HepG2 (cell line): ENCODE results near the gene PLEKHH1. TPM values are rescaled to one million over a fixed set of nuclear protein-coding genes. Genes with fewer than 3 reads are reported as not detected.

ENCODE experiments used
- ATAC-seq: fragments of 200-7000 bp; cut with Tn5 transposase; 3 replicates; pipeline ENCODE4 v1.9.1; 2020; ENCODE audit warnings: mild to moderate bottlenecking, moderate library complexity
- BruUV-seq: library from RNA; stranded (reverse); fragments of 400-500 nt; replicated peaks from 2 replicates; lab custom pipeline; 2021; lab: Mats Ljungman, UMichigan
- CTCF ChIA-PET: fragments of 300-600 bp; formaldehyde crosslinking; extraction: SDS; loops from one replicate; lab custom pipeline; 2021; ENCODE audit warnings: low total read pairs, inconsistent platforms, low intra/inter-chr PET ratio; lab: Yijun Ruan, JAX
- POLR2A ChIA-PET: fragments of 350-600 bp; sonication (Branson Sonifier 250); formaldehyde crosslinking; loops from one replicate; lab custom pipeline; 2020; ENCODE audit warnings: antibody characterized with exemption, inconsistent platforms; lab: Yijun Ruan, JAX
- DNase-seq: peaks from one replicate; pipeline ENCODE4 v3.0.0-alpha.2; 2015; ENCODE audit warnings: low spot score
- FAIRE-seq: peaks from 3 replicates; lab custom pipeline; 2011; peaks lifted over from hg19 to GRCh38; lab: Jason Lieb, UNC
- H2AFZ ChIP-seq: one replicate; pipeline ENCODE4 v1.6.1; 2011; ENCODE audit warnings: low read length, inconsistent platforms
- H3K27ac ChIP-seq: fragments of 300-600 bp; 3 replicates; pipeline ENCODE4 v1.8.0; 2011; ENCODE audit warnings: mixed run types, mild to moderate bottlenecking, mixed read lengths, low read length, inconsistent platforms; ENCODE audit not compliant: insufficient read depth; ENCODE audit errors: extremely low read length
- H3K27me3 ChIP-seq, 2 experiments: fragments of 200-600 bp in 1 of 2; 2 replicates in 1 of 2; 3 replicates in 1 of 2; pipeline versions ENCODE4 v1.6.0 to v1.8.0; 2011; ENCODE audit warnings: low read length in 2 of 2, mild to moderate bottlenecking in 2 of 2, moderate library complexity in 2 of 2, inconsistent platforms in 1 of 2; ENCODE audit not compliant: insufficient read depth in 2 of 2, control insufficient read depth in 1 of 2
- H3K36me3 ChIP-seq, 2 experiments: fragments of 200-600 bp in 1 of 2; replicated peaks in 1 of 2; 2 replicates in 1 of 2; 3 replicates in 1 of 2; pipeline versions ENCODE4 v1.5.1 to v1.8.0; 2011; ENCODE audit warnings: low read length in 2 of 2, inconsistent platforms in 1 of 2; ENCODE audit not compliant: insufficient read depth in 2 of 2, control insufficient read depth in 1 of 2
- H3K4me1 ChIP-seq: 2 replicates; pipeline ENCODE4 v1.5.1; 2012; ENCODE audit warnings: low read length, inconsistent platforms; ENCODE audit not compliant: insufficient read depth
- H3K4me2 ChIP-seq: 2 replicates; pipeline ENCODE4 v1.6.0; 2011; ENCODE audit warnings: low read depth, low read length, inconsistent platforms
- H3K4me3 ChIP-seq, 3 experiments: fragments of 200-600 bp in 1 of 3; sonication (generic), shearing (Covaris generic) in 1 of 3; replicated peaks in 1 of 3; 2 replicates each; pipeline ENCODE4 v1.5.1; 2011 to 2016; ENCODE audit warnings: low read length in 3 of 3, inconsistent platforms in 2 of 3, low read depth in 2 of 3, mild to moderate bottlenecking in 2 of 3, control low read depth in 1 of 3, mixed read lengths in 1 of 3; ENCODE audit not compliant: insufficient read depth in 1 of 3
- H3K79me2 ChIP-seq: one replicate; pipeline ENCODE4 v1.6.1; 2011; ENCODE audit warnings: low read length, inconsistent platforms; ENCODE audit not compliant: insufficient read depth
- H3K9ac ChIP-seq: 2 replicates; pipeline ENCODE4 v1.6.0; 2011; ENCODE audit warnings: mild to moderate bottlenecking, low read depth, low read length, inconsistent platforms; ENCODE audit not compliant: insufficient read depth
- H3K9me3 ChIP-seq: 2 replicates; pipeline ENCODE4 v1.5.1; 2012; ENCODE audit warnings: mild to moderate bottlenecking, low read length
- H4K20me1 ChIP-seq: 2 replicates; pipeline ENCODE4 v1.6.0; 2011; ENCODE audit warnings: inconsistent platforms, mild to moderate bottlenecking, low read length, moderate library complexity; ENCODE audit not compliant: insufficient read depth
- ATF5 ChIP-seq: sonication (generic); formaldehyde crosslinking; IDR thresholded peaks from 2 replicates; pipeline ENCODE4 v1.4.0; 2020; ENCODE audit warnings: mild to moderate bottlenecking, low read depth, missing genetic modification reagents
- CBX1 ChIP-seq: IDR thresholded peaks from one replicate; pipeline ENCODE4 v1.6.1; 2016; ENCODE audit warnings: antibody characterized with exemption, low read depth
- FIP1L1 ChIP-seq: fragments of 200-400 bp; formaldehyde crosslinking; IDR thresholded peaks from 2 replicates; pipeline ENCODE4 v1.6.1; 2018; ENCODE audit warnings: low read depth, mild to moderate bottlenecking, low read length, moderate library complexity, borderline replicate concordance; ENCODE audit not compliant: insufficient read depth
- HIVEP1 ChIP-seq: sonication (generic); formaldehyde crosslinking; IDR thresholded peaks from 2 replicates; pipeline ENCODE4 v1.4.0; 2020; ENCODE audit warnings: mild to moderate bottlenecking, missing genetic modification reagents
- HOXD1 ChIP-seq: sonication (generic); formaldehyde crosslinking; IDR thresholded peaks from 2 replicates; pipeline ENCODE4 v1.5.0; 2020; ENCODE audit warnings: missing genetic modification reagents
- ISL2 ChIP-seq: sonication (generic); formaldehyde crosslinking; IDR thresholded peaks from 2 replicates; pipeline ENCODE4 v1.5.0; 2020; ENCODE audit warnings: missing genetic modification reagents
- KDM4B ChIP-seq: sonication (generic); formaldehyde crosslinking; IDR thresholded peaks from 2 replicates; pipeline ENCODE4 v1.4.0; 2020; ENCODE audit warnings: missing genetic modification reagents
- KLF15 ChIP-seq: sonication (generic); formaldehyde crosslinking; IDR thresholded peaks from 2 replicates; pipeline ENCODE4 v1.8.1; 2023; ENCODE audit warnings: borderline replicate concordance, mild to moderate bottlenecking, inconsistent platforms, missing genetic modification reagents, mixed read lengths
- MIXL1 ChIP-seq: IDR thresholded peaks from 2 replicates; pipeline ENCODE4 v1.6.1; 2016
- SCMH1 ChIP-seq: sonication (generic); formaldehyde crosslinking; IDR thresholded peaks from 2 replicates; pipeline ENCODE4 v1.9.0; 2021; ENCODE audit warnings: missing genetic modification reagents, mild to moderate bottlenecking, borderline replicate concordance
- SNAI1 ChIP-seq: sonication (generic); formaldehyde crosslinking; IDR thresholded peaks from 2 replicates; pipeline ENCODE4 v1.5.0; 2020; ENCODE audit warnings: mild to moderate bottlenecking, missing genetic modification reagents, borderline replicate concordance
- SNAPC5 ChIP-seq: sonication (generic); formaldehyde crosslinking; IDR thresholded peaks from 2 replicates; pipeline ENCODE4 v1.8.1; 2023; ENCODE audit warnings: mild to moderate bottlenecking, missing genetic modification reagents, borderline replicate concordance
- ZMAT3 ChIP-seq: sonication (generic); formaldehyde crosslinking; conservative IDR thresholded peaks from 2 replicates; pipeline ENCODE4 v1.7.0; 2021; ENCODE audit warnings: missing genetic modification reagents
- ZNF18 ChIP-seq: sonication (generic); formaldehyde crosslinking; IDR thresholded peaks from 2 replicates; pipeline ENCODE4 v1.8.0; 2022; ENCODE audit warnings: mild to moderate bottlenecking, missing genetic modification reagents; ENCODE audit not compliant: insufficient replicate concordance
- ZNF253 ChIP-seq: sonication (generic); formaldehyde crosslinking; IDR thresholded peaks from 2 replicates; pipeline ENCODE4 v1.8.0; 2022; ENCODE audit warnings: mild to moderate bottlenecking, missing genetic modification reagents, borderline replicate concordance
- ZNF430 ChIP-seq: sonication (generic); formaldehyde crosslinking; IDR thresholded peaks from 2 replicates; pipeline ENCODE4 v1.9.0; 2021; ENCODE audit warnings: mild to moderate bottlenecking, missing genetic modification reagents
- ZNF484 ChIP-seq: sonication (generic); formaldehyde crosslinking; IDR thresholded peaks from 2 replicates; pipeline ENCODE4 v1.5.1; 2020; ENCODE audit warnings: mild to moderate bottlenecking, low read depth, missing genetic modification reagents, borderline replicate concordance
- ZNF83 ChIP-seq: sonication (generic); formaldehyde crosslinking; IDR thresholded peaks from 2 replicates; pipeline ENCODE4 v1.4.0; 2020; ENCODE audit warnings: missing genetic modification reagents, mild to moderate bottlenecking, borderline replicate concordance
- WGBS: methylation state at CpG from one replicate; pipeline ENCODE4 v1.1.6; 2017; ENCODE audit warnings: low lambda C conversion rate; 5-methylcytosine and 5-hydroxymethylcytosine counted together
- in situ Hi-C: cut with HindIII; loops from 2 replicates; pipeline ENCODE4 v1.10.0; 2017; ENCODE audit warnings: low pct_unique_long_range_greater_than_20kb; ENCODE audit not compliant: extremely low pct_ligation_motif_present
- intact Hi-C: fragments of 100-400 bp; cut with micrococcal nuclease; formaldehyde crosslinking; loops from one replicate; pipeline ENCODE4 v1.10.0; 2022; ENCODE audit not compliant: unreplicated experiment
- polyA plus RNA-seq, 8 experiments: library from polyadenylated mRNA; depleted of rRNA in 3 of 8; stranded (reverse) in 7 of 8; unstranded in 1 of 8; fragments of >200 nt; fragmentation: Illumina TruSeq in 4 of 8; extraction: Trizol in 4 of 8; gene quantifications; 2 replicates each; pipeline versions ENCODE4 v1.2.1 to v1.2.3, GENCODE V29; 2011 to 2016; ENCODE audit warnings: low read depth in 4 of 8, missing spikeins in 1 of 8, mixed read lengths in 1 of 8; ENCODE audit not compliant: insufficient read depth in 1 of 8
- total RNA-seq, 5 experiments: library from RNA; depleted of rRNA; stranded (reverse); fragments of >200 nt; fragmentation: Illumina TruSeq; extraction: Trizol; gene quantifications; 2 replicates each; pipeline ENCODE4 v1.2.3, GENCODE V29; 2016; ENCODE audit warnings: low read depth in 1 of 5

PLEKHH1 gene
- total and polyA plus RNA-seq, 2 of the 13 experiments (the other 11 are each of a cell fraction or from before 2014, with no cell fraction given): 8.6 to 15.8 TPM

- Histone ChIP-seq H3K36me3 (no peaks in the 10 kb centered on the region), H3K4me1 (peaks cover 38% of the 10 kb centered on the region), H2AFZ (no peak overlapping the region)
- BruUV-seq: no TSS peak
- TF ChIP-seq ZMAT3 (CRISPR knock-in tag) (no peak), SNAPC5 (CRISPR knock-in tag) (no peak), ZNF484 (no peak), HOXD1 (no peak), ZNF253 (no peak), SCMH1 (CRISPR knock-in tag) (no peak), FIP1L1 (no peak), MIXL1 (CRISPR knock-in tag) (no peak), ISL2 (no peak), KLF15 (CRISPR knock-in tag) (no peak), HIVEP1 (CRISPR knock-in tag) (no peak), SNAI1 (CRISPR knock-in tag) (no peak), CBX1 (no peak), ZNF18 (CRISPR knock-in tag) (no peak), ATF5 (CRISPR knock-in tag) (no peak), ZNF83 (no peak), ZNF430 (no peak), KDM4B (no peak)
- TF ChIP-seq, all 625 proteins: peak for 0
- intact Hi-C loops: loop anchor here (5.0 to 10.0 kb wide), 3 partner anchors 100 to 177 kb away; partner anchors contain the start of gene RDH12
- H4K20me1 ChIP-seq: no peaks in the 10 kb centered on the region
- no peak for DNase-seq
- no peaks in the 10 kb centered on the region for H3K9me3 ChIP-seq
- no peaks in the 10 kb centered on the region for H3K79me2 ChIP-seq
- H3K27me3 ChIP-seq: peaks cover 0 to 18% of the 10 kb centered on the region in 2 experiments; a peak in 3 of 5 replicates
- no peak overlapping the region for H3K9ac ChIP-seq
- no peak for FAIRE-seq
- in situ Hi-C loops: loop anchor here (5.0 kb wide), 1 partner anchor 40 kb away; no protein-coding TSS in a partner anchor
- ATAC-seq: no peak
- ChIA-PET CTCF (no interaction called here), POLR2A (interaction anchor here (0.9 kb wide), 1 partner anchor 72 kb away, joined by 3 read pairs; the partner anchor contains the start of gene PIGH)
- peak overlapping the region; percentile 43 for H3K4me2 ChIP-seq
- H3K4me3 ChIP-seq: peak overlapping the region in 1 of 3 experiments; percentile 13; a peak in 1 of 6 replicates
- WGBS: 12% methylated on average over 5 of the region's 5 CpGs
- H3K27ac ChIP-seq: no peak overlapping the region
These were observed 5.3 kb upstream of the PLEKHH1 start for GRCh38 chr14:67527756-67528155.
